ENCODE data around the gene TCF21. TPM values are rescaled to one million over a fixed set of nuclear protein-coding genes. Genes with fewer than 3 reads are reported as not detected.
A peak's percentile ranks its signal among the peaks of the same experiment; 100 is the strongest.

The TCF21 gene
- total and polyA plus RNA-seq, 4 donors = 14.5 to 80.9 (median 31.6) TPM

- no peak for TF ChIP-seq CTCF (IDR thresholded peaks at IDR 0.05; ENCODE audit: control extremely low read depth, extremely low read depth)
- H3K9me3 ChIP-seq (ENCODE audit: control insufficient read depth in 4 of 4, insufficient read depth in 3 of 4, low read length in 3 of 4) = peaks cover 0 to 4% (median 0%) of the 10 kb centered on the region in 4 donors
- 84 to 88% methylated on average over 4 of the region's 4 CpGs for WGBS, 2 donors
Observed at GRCh38 chr6:133917781-133918180, 28.9 kb downstream of the TCF21 start.

DNA sequence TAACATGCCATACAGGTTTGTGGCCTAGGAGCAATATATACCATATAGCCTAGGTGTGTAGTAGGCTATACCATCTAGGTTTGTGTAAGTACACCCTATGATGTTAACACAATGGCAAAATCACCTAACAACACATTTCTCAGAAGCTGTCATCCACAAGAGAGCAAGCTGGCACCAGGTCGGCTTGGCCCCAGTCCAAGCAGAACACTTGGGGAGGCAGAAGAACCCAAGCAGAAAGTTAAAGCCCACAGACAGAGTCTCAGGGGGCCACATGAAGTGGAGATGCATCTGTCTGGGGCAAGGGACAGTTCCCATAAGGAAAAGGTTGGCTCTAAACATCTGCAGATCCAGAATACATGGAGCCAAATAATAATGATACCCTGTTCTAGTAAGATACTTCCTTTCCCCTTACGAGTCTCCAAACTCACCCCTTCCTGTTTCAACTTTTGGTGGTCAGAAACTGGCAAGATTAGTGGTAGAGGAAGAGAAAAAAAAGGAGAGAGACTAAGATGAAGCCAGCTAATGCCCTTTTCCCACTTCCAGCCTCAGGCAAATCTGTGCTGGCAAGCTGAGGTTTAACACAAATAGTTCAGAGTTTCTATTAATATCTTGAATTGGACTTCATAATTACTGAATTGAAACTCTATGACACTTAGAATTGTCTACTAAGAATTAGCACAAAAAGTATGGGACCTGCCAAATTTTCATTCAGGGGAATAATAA, 29.5 kb downstream of the TCF21 start:
- WGBS, 2 donors = 47 to 50% methylated on average over 2 of the region's 2 CpGs
- DNase-seq (no peak), ATAC-seq (ENCODE audit: insufficient read depth, low FRiP score) (no peak)
- no peak for TF ChIP-seq CTCF (IDR thresholded peaks at IDR 0.05; ENCODE audit: control extremely low read depth, extremely low read depth)
- Histone ChIP-seq H3K4me3 (no peak overlapping the region), H3K4me1 (ENCODE audit: control insufficient read depth in 5 of 5, insufficient read depth in 5 of 5, low read length in 5 of 5) (peaks cover 0 to 24% (median 0%) of the 10 kb centered on the region in 5 donors), H3K36me3 (ENCODE audit: control insufficient read depth in 4 of 4, insufficient read depth in 4 of 4, low read length in 4 of 4) (no peaks in the 10 kb centered on the region), H3K9me3 (ENCODE audit: control insufficient read depth in 4 of 4, insufficient read depth in 3 of 4, low read length in 3 of 4) (peaks cover 0 to 4% (median 0%) of the 10 kb centered on the region in 4 donors), H3K9ac (ENCODE audit: insufficient read depth in 1 of 2, low read length in 2 of 2) (peak overlapping the region in 1 of 2 donors; percentile 30), H3K27ac (ENCODE audit: low read depth in 1 of 2, low read length in 1 of 2) (no peak overlapping the region), H3K27me3 (ENCODE audit: control insufficient read depth in 3 of 3, insufficient read depth in 3 of 3, low read length in 2 of 3) (no peaks in the 10 kb centered on the region)

More at GRCh38 chr6:133917781-133918180, 28.9 kb downstream of the TCF21 start:
- Histone ChIP-seq H3K27ac (ENCODE audit: low read depth in 1 of 2, low read length in 1 of 2) (no peak overlapping the region), H3K36me3 (ENCODE audit: control insufficient read depth in 4 of 4, insufficient read depth in 4 of 4, low read length in 4 of 4) (no peaks in the 10 kb centered on the region), H3K4me1 (ENCODE audit: control insufficient read depth in 5 of 5, insufficient read depth in 5 of 5, low read length in 5 of 5) (peaks cover 0 to 24% (median 0%) of the 10 kb centered on the region in 5 donors), H3K9ac (ENCODE audit: insufficient read depth in 1 of 2, low read length in 2 of 2) (no peak overlapping the region), H3K27me3 (ENCODE audit: control insufficient read depth in 3 of 3, insufficient read depth in 3 of 3, low read length in 2 of 3) (no peaks in the 10 kb centered on the region), H3K4me3 (no peak overlapping the region)
- ATAC-seq (ENCODE audit: insufficient read depth, low FRiP score) (no peak), DNase-seq (peak in 2 of 3 donors; percentile 40 to 59)

DNA sequence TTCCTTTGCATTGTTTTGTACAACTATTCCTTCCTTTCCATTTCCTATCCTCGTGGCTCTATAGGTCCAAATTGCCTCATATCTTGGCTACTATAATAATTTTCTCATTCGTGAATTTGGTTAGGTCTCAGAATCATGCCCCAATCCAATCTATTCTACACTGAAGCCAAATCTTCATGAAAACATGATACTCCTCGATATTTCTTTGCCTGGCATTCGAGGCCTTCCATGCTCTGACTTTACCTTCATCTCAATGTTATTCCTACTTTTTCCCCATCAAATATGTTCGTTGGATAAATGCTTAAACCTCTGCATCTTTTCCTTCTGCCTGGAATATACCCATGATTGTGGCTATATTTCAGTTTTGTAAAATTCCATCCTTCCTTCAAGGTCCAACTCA, 30.4 kb downstream of the TCF21 start:
- Histone ChIP-seq H3K4me1 (ENCODE audit: control insufficient read depth in 5 of 5, insufficient read depth in 5 of 5, low read length in 5 of 5) (peaks cover 0 to 24% (median 0%) of the 10 kb centered on the region in 5 donors), H3K9me3 (ENCODE audit: control insufficient read depth in 4 of 4, insufficient read depth in 3 of 4, low read length in 3 of 4) (no peaks in the 10 kb centered on the region), H3K4me3 (no peak overlapping the region), H3K27me3 (ENCODE audit: control insufficient read depth in 3 of 3, insufficient read depth in 3 of 3, low read length in 2 of 3) (no peaks in the 10 kb centered on the region), H3K9ac (ENCODE audit: insufficient read depth in 1 of 2, low read length in 2 of 2) (no peak overlapping the region), H3K36me3 (ENCODE audit: control insufficient read depth in 4 of 4, insufficient read depth in 4 of 4, low read length in 4 of 4) (no peaks in the 10 kb centered on the region), H3K27ac (ENCODE audit: low read depth in 1 of 2, low read length in 1 of 2) (no peak overlapping the region)
- ATAC-seq (ENCODE audit: insufficient read depth, low FRiP score) (no peak), DNase-seq (no peak)
- 81 to 87% methylated on average over 5 of the region's 5 CpGs for WGBS, 2 donors
- no peak for TF ChIP-seq CTCF (IDR thresholded peaks at IDR 0.05; ENCODE audit: control extremely low read depth, extremely low read depth)
